Measurements from ENCODE around the gene PDK2. TPM values are rescaled to one million over a fixed set of nuclear protein-coding genes. Genes with fewer than 3 reads are reported as not detected.

Gene PDK2
- total and polyA plus RNA-seq, 9 of the 15 experiments (the other 6 are each of a cell fraction or from before 2014, with no cell fraction given): 0.03 to 2.5 (median 1.4) TPM

- TF ChIP-seq MGA (IDR thresholded peaks at IDR 0.05) (no peak), RBM25 (IDR thresholded peaks at IDR 0.05; ENCODE audit: low read depth, low read length, severe bottlenecking) (no peak), NR4A1 (CRISPR knock-in tag; IDR thresholded peaks at IDR 0.05) (no peak), NR4A1 (tag; IDR thresholded peaks at IDR 0.05) (no peak), KDM2B (CRISPR knock-in tag; IDR thresholded peaks at IDR 0.05) (no peak), JUN (IDR thresholded peaks at IDR 0.05; ENCODE audit: borderline replicate concordance, low read depth, low read length) (0 out of 2 replicates have a peak, but pooled peaks have one; percentile 32), JUN (CRISPR knock-in tag; IDR thresholded peaks at IDR 0.05; ENCODE audit: borderline replicate concordance) (no peak), FOSL1 (tag; conservative IDR thresholded peaks at IDR 0.05) (no peak), CREM (IDR thresholded peaks at IDR 0.05; ENCODE audit: low read depth) (peak; percentile 91), ATF1 (CRISPR knock-in tag; IDR thresholded peaks at IDR 0.05) (no peak), ATF1 (tag; IDR thresholded peaks at IDR 0.05) (peak; percentile 82), BCOR (IDR thresholded peaks at IDR 0.05) (no peak), ZNF639 (CRISPR knock-in tag; conservative IDR thresholded peaks at IDR 0.05 in 1 of 2, IDR thresholded peaks at IDR 0.05 in 1 of 2) (no peak), POLR2H (tag; IDR thresholded peaks at IDR 0.05; ENCODE audit: low read depth) (no peak)
Measured at GRCh38 chr17:50139950-50140885, 45.1 kb downstream of the PDK2 start (continued).

Data from K562 (cell line).